Mammary epithelial cell (primary cell): ENCODE data around the gene AOX1.

Experiments used
- EZH2 ChIP-seq: IDR thresholded peaks from 2 replicates; pipeline ENCODE4 v1.6.1; 2012; ENCODE audit warnings: low read length, inconsistent platforms, borderline replicate concordance
- TF ChIP-seq, protein P1 (sequence below), 2 donors: IDR thresholded peaks in 1 of 2; conservative IDR thresholded peaks in 1 of 2; 2 replicates each; pipeline ENCODE4 v1.5.1; 2011 to 2012; ENCODE audit warnings: inconsistent platforms in 2 of 2, low read length in 2 of 2, mild to moderate bottlenecking in 2 of 2, control low read depth in 1 of 2, low read depth in 1 of 2; ENCODE audit not compliant: insufficient read depth in 1 of 2; ENCODE audit errors: extremely low read depth in 1 of 2

DNA sequence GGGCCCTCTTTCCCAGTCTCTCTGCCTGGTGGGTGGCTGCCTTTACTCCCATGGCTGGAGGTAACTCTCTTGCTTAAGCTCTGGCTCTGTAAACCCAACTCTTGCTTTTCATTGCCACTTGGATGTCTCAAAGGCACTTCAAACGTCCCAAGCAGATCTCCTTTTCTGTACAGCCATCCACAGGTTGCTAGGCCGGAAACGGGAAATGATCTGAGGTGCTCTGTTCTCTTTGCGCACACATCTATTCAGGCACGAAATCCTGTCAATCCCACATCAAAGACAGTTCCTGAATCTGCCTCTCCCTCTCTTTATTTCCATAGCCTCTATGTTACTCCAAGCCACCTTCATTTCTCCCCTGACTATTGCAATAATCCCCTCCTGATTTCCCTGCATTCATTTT lies 87.4 kb downstream of the AOX1 start:
- no peak for TF ChIP-seq EZH2
- TF ChIP-seq, protein P1, sequence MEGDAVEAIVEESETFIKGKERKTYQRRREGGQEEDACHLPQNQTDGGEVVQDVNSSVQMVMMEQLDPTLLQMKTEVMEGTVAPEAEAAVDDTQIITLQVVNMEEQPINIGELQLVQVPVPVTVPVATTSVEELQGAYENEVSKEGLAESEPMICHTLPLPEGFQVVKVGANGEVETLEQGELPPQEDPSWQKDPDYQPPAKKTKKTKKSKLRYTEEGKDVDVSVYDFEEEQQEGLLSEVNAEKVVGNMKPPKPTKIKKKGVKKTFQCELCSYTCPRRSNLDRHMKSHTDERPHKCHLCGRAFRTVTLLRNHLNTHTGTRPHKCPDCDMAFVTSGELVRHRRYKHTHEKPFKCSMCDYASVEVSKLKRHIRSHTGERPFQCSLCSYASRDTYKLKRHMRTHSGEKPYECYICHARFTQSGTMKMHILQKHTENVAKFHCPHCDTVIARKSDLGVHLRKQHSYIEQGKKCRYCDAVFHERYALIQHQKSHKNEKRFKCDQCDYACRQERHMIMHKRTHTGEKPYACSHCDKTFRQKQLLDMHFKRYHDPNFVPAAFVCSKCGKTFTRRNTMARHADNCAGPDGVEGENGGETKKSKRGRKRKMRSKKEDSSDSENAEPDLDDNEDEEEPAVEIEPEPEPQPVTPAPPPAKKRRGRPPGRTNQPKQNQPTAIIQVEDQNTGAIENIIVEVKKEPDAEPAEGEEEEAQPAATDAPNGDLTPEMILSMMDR (conservative IDR thresholded peaks at IDR 0.05 in 1 of 2, IDR thresholded peaks at IDR 0.05 in 1 of 2; ENCODE audit: extremely low read depth in 1 of 2, insufficient read depth in 1 of 2, low read depth in 1 of 2, low read length in 2 of 2) = no peak
